ENCODE data around the gene ZDHHC19.
"Not testable (repeated sequence)": the region's sequence is repeated elsewhere in the genome, so short reads cannot be mapped to it uniquely, and the experiment has no call there.

ZDHHC19 gene

DNA sequence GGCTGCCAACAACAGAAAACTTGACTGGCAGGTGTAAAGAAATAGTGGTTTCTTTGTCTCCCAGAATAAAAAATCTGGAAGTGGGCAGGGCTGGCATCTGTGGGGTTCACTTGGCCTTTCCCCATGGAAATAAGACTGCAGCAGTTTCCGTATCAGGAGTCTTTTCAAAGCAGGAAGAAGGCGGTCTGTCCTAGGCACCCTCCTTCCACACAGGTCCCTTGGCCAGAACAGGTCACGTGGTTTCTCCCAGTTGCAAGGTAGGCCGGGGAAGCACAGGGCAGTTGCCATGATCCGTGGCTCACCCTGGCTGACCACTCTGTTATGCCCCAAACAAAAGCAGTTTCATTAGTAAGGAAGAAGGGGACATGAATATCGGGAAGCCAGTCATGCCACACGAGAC is 45.4 kb downstream of the ZDHHC19 start:
- DNase-seq (ENCODE audit: insufficient read length) (no peak), FAIRE-seq (no peak)
- no peak for TF ChIP-seq POLR2A (IDR thresholded peaks at IDR 0.05; ENCODE audit: low read depth, low read length)
- TF ChIP-seq TAF1 (IDR thresholded peaks at IDR 0.05; ENCODE audit: borderline replicate concordance, low read depth, low read length), result no peak
- no peak for TF ChIP-seq POLR2AphosphoS5 (IDR thresholded peaks at IDR 0.05; ENCODE audit: low read depth, low read length)

DNA sequence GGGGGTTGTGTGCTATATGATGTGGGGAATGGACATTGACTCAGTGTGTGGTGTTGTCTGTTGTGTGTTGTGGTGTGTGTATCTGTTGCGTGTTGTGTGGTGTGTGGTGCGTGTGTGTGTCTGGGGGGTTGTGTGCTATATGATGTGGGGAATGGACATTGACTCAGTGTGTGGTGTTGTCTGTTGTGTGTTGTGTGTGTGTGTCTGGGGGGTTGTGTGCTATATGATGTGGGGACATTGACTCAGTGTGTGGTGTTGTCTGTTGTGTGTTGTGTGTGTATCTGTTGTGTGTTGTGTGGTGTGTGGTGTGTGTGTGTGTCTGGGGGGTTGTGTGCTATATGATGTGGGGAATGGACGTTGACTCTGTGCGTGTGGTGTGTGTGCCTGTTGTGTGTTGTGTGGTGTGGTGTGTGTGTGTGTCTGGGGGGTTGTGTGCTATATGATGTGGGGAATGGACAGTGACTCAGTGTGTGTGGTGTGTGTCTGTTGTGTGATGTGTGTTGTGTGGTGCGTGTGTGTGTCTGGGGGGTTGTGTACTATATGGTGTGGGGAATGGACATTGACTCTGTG is 46.1 kb downstream of the ZDHHC19 start:
- FAIRE-seq, result peak; percentile 53
- DNase-seq (ENCODE audit: insufficient read length), result not testable (repeated sequence)

DNA sequence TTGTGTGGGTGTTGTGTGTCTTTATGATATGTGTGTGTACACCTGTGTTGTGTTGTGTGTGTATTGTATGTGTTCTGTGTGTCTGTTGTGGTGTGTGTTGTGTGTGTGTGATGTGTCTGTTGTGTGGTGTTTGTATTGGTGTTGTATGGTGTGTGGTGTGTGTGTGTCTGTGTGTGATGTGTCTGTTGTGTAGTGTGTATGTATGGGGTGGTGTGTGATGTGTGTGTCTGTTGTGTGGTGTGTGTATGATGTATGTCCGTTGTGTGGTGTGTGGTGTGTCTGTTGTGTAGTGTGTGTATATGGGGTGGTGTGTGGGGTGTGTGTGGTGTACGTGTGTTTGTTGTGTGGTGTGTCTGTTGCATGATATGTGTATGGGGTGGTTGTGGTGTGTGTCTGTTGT is 46.6 kb downstream of the ZDHHC19 start:
- TF ChIP-seq POLR2A (IDR thresholded peaks at IDR 0.05; ENCODE audit: low read depth, low read length) (no peak), TAF1 (IDR thresholded peaks at IDR 0.05; ENCODE audit: borderline replicate concordance, low read depth, low read length) (no peak)
- DNase-seq (ENCODE audit: insufficient read length), result no peak
- peak; percentile 77 for FAIRE-seq

DNA sequence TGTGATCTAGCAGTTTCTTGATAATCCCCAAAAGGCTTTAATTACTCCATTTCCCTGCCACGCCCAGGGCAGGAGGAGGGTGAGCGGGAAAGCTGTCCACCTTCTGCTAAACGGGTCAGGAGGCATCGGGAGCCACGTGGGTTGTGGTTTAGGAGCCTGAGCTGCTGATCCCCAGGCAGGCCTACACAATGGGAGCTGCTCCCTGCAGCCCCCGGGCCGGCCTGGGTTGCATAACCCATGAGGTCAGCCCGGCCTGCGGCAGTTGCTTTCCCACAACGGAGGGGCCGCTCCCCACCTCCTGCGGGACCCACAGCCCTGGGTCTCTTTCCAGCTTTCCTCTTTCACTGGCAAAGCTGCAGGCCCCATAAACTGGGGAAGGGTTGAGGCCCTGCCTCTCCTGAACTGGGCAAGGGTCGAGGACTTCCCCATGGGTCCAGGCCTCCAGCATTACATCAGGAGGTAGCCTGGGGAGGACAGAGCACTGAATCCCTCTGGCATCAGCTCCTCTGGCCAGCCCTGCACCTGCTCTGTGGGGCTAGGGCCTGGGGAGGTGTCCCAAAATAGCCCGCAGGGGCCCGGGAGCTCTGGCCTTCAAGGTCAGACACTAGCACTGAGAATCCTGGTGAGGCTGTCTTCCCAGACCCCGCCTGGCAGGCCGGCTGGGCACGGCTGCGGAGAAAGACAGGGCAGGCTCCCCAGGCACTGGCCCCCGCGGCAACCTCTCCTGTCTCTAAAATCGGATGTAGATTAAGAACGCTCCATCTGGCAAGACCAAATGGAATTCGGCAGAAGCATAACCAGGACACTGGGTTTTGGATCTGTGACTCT is 47.3 kb downstream of the ZDHHC19 start:
- DNase-seq (ENCODE audit: insufficient read length) (no peak), FAIRE-seq (no peak)
- TF ChIP-seq POLR2A (IDR thresholded peaks at IDR 0.05; ENCODE audit: low read depth, low read length) (no peak), POLR2AphosphoS5 (IDR thresholded peaks at IDR 0.05; ENCODE audit: low read depth, low read length) (no peak), TAF1 (IDR thresholded peaks at IDR 0.05; ENCODE audit: borderline replicate concordance, low read depth, low read length) (no peak)

DNA sequence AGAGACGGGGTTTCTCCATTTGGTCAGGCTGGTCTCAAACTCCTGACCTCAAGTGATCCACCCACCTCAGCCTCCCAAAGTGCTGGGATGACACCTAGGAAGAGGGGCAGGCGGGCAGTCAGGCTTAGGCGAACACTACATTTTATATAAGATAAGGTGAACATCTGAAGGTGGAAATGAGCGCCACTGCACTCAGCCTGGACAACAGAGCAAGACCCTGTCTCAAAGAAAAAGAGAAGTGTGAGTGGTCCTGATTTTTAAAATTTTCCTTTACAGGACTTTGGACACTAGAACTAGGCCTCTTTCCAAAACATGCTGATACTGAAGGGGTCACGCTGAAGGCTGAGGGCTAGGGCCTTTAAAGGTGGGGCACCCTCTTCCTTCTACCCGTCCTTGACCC is 48.0 kb downstream of the ZDHHC19 start:
- TF ChIP-seq TAF1 (IDR thresholded peaks at IDR 0.05; ENCODE audit: borderline replicate concordance, low read depth, low read length), result no peak
- TF ChIP-seq POLR2A (IDR thresholded peaks at IDR 0.05; ENCODE audit: low read depth, low read length), result no peak
- no peak for TF ChIP-seq POLR2AphosphoS5 (IDR thresholded peaks at IDR 0.05; ENCODE audit: low read depth, low read length)
- no peak for DNase-seq (ENCODE audit: insufficient read length)
- FAIRE-seq, result no peak

DNA sequence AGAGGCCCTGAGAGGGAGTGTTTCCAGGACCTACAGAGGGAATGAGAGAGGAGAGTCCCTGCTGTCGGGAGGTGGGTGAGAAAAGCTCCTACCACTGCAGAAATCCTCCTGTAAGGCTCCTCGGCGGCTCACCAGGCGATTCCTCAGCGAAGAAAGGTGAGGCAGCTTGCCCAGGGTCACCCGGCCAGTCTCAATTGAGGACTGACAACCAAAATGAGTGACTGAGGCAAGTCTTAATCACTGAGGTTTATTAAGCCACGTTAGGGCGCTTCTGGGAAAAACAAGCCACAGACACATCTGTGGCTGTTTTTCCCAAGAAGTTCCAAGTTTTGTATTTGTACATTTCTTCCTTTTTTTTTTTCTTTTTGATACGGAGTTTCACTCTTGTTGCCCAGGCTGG is 48.5 kb downstream of the ZDHHC19 start:
- no peak for TF ChIP-seq TAF1 (IDR thresholded peaks at IDR 0.05; ENCODE audit: borderline replicate concordance, low read depth, low read length)
- no peak for TF ChIP-seq POLR2A (IDR thresholded peaks at IDR 0.05; ENCODE audit: low read depth, low read length)
- TF ChIP-seq POLR2AphosphoS5 (IDR thresholded peaks at IDR 0.05; ENCODE audit: low read depth, low read length), result no peak
- FAIRE-seq (no peak), DNase-seq (ENCODE audit: insufficient read length) (no peak)

DNA sequence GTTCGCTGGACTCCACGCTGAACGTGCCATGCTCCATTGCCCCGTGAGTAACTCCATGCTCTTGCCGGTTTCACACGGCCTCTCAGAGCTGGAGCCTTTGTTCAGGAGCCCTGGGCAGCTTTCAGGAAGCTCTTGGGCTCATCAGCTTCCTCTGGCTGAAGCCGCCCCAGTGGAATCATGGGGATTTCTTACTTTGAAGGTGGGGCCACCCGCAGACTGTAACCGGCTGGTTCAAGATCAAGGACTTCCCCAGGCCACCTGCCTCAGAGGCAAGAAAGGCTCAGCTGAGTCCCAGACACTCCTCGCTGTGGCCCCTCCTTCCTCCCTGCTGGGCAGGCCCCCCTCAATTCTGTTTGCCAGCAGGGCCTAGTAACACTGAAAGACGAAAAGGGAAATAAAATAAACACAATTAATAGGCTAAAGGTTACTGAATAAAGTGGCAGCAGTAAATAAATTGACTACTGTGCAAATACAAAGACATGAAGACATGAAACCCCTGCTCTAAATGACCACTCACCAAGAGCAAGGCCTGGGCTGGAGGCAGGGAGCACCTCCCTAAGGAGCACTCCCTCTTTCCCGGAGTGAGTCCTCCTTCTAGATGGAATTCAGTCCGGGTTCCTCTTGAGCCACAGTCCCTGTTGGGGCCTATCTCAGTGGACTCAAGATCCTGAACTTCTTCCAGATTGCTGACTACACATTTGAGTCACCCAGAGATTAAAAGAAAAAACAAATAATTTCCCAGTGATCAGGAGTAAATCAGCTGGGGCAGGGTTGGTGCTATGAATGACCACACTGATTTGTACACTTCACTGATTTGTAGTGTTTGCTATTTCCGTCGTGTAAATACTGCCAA is 51.0 kb downstream of the ZDHHC19 start:
- FAIRE-seq (peak; percentile 69), DNase-seq (ENCODE audit: insufficient read length) (peak; percentile 69)
- TF ChIP-seq POLR2A (IDR thresholded peaks at IDR 0.05; ENCODE audit: low read depth, low read length) (peak; percentile 75), TAF1 (IDR thresholded peaks at IDR 0.05; ENCODE audit: borderline replicate concordance, low read depth, low read length) (0 out of 2 replicates have a peak, but pooled peaks have one; percentile 31), POLR2AphosphoS5 (IDR thresholded peaks at IDR 0.05; ENCODE audit: low read depth, low read length) (peak; percentile 65; the same call in 1 of the 2 replicates)

DNA sequence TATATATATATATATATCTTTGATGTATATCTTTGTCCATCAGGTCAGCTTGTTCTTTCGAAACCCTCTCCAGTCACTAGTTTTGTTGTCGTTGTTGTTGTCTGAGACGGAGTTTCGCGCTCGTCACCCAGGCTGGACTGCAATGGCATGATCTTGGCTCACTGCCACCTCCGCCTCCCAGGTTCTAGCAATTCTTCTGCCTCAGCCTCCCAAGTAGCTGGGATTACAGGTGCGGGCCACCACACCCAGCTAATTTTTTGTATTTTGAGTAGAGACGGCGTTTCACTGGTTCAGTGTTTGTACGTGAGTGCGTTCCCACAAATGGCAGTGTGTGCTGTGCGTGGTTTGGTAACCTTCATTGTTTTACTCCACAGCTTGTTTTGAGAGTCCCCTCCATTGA is 51.7 kb downstream of the ZDHHC19 start:
- FAIRE-seq (no peak), DNase-seq (ENCODE audit: insufficient read length) (no peak)
- TF ChIP-seq POLR2A (IDR thresholded peaks at IDR 0.05; ENCODE audit: low read depth, low read length) (no peak), TAF1 (IDR thresholded peaks at IDR 0.05; ENCODE audit: borderline replicate concordance, low read depth, low read length) (no peak), POLR2AphosphoS5 (IDR thresholded peaks at IDR 0.05; ENCODE audit: low read depth, low read length) (no peak)

DNA sequence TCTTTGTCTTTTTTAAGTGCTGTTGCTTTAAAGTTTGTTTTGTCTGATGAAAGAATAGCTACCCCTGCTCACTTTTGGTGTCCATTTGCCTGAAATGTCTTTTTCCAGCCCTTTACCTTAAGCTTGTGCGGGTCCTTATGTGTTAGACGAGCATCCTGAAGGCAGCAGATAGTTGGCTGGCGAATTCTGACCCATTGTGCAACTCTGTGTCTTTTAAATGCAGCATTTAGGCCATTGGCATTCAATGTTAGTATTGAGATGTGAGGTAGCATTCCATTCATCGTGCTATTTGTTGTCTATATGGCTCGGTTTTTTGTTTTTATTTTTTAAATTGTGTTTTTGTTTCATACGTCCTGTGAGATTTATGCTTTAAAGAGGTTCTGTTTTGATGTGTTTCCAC is 55.0 kb downstream of the ZDHHC19 start:
- DNase-seq (ENCODE audit: insufficient read length) (no peak), FAIRE-seq (no peak)
- TF ChIP-seq TAF1 (IDR thresholded peaks at IDR 0.05; ENCODE audit: borderline replicate concordance, low read depth, low read length) (no peak), POLR2AphosphoS5 (IDR thresholded peaks at IDR 0.05; ENCODE audit: low read depth, low read length) (no peak), POLR2A (IDR thresholded peaks at IDR 0.05; ENCODE audit: low read depth, low read length) (no peak)

DNA sequence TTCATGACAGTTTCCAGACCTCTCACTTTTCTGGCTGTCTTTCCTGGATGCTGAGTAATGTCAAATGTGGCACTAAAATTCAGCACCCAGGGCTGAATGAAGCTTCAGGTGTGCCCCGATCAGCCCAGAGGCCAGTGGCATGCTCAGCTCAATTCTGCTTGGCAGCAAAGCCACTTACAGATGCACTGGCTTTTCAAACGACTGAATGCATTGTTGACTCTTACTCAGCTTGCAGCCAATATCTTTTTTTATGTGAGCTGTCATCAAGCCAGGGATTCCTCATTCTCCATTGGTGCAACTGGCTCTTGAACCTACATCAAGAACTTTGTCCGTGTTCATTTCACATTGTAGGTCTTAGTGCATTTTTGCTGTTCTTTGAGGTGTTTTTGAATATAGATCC is 60.7 kb downstream of the ZDHHC19 start:
- TF ChIP-seq POLR2AphosphoS5 (IDR thresholded peaks at IDR 0.05; ENCODE audit: low read depth, low read length) (no peak), TAF1 (IDR thresholded peaks at IDR 0.05; ENCODE audit: borderline replicate concordance, low read depth, low read length) (no peak), POLR2A (IDR thresholded peaks at IDR 0.05; ENCODE audit: low read depth, low read length) (no peak)
- no peak for FAIRE-seq
- no peak for DNase-seq (ENCODE audit: insufficient read length)

DNA sequence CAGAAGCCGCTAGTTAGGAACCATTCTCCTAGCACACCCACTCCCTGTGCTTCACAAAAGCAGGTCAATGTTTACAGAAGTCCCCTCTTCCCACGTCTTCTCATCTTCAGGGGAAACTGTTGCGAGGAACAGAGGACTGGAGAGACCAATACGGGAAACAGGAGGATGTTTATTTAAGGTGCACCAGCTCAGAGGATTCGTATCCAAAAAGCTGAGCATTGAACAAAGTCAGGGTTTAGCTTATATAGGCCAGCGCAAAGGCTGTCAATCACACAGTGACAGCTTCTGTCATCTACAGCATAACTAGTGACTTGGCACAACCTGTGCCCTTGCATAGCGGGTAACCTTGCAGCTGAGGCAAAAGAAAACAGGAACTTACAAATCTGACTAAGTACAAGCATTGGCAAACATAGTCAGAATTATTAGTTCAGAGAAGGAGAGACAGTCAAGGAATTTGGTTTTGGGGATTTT is 61.3 kb downstream of the ZDHHC19 start:
- no peak for TF ChIP-seq TAF1 (IDR thresholded peaks at IDR 0.05; ENCODE audit: borderline replicate concordance, low read depth, low read length)
- TF ChIP-seq POLR2A (IDR thresholded peaks at IDR 0.05; ENCODE audit: low read depth, low read length), result no peak
- no peak for TF ChIP-seq POLR2AphosphoS5 (IDR thresholded peaks at IDR 0.05; ENCODE audit: low read depth, low read length)
- FAIRE-seq, result peak; percentile 62
- DNase-seq (ENCODE audit: insufficient read length), result no peak

All from GM12892 (cell line).